HepG2 (cell line): ENCODE measurements around the gene LMAN1L.

ENCODE experiments used
- MED1 ChIP-seq: sonication (generic); formaldehyde crosslinking; IDR thresholded peaks from 2 replicates; pipeline ENCODE4 v1.4.0; 2020; ENCODE audit warnings: missing genetic modification reagents
- ZNF839 ChIP-seq: sonication (generic); formaldehyde crosslinking; IDR thresholded peaks from 2 replicates; pipeline ENCODE4 v1.4.0; 2020; ENCODE audit warnings: missing genetic modification reagents, mild to moderate bottlenecking, borderline replicate concordance

DNA sequence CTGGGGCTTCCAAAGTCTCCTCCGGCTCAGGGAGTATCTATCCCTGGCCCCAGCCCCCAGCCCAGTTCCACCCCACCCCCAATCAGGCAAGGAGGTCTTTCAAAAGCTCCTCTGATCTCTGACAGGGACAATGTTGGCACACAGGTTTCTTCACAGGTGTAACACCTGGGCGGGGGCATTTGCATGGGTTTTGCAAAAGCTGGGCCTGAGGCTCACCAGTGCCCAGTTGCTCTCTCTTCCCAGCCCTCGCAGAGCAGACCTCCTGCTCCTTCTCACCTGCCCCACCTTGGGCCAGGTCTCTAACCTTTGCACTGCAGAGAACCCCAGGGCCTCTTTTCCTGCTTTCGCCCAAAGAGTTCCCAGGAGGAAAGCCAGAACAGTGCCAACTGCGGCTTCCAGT, 39.3 kb upstream of the LMAN1L start:
- no peak for TF ChIP-seq ZNF839 (CRISPR knock-in tag)
- TF ChIP-seq MED1 = no peak
